NOMO-1 (cell line): ENCODE results near the gene PBX3.
A peak's percentile ranks its signal among the peaks of the same experiment; 100 is the strongest.
"Not testable (repeated sequence)": the region's sequence is repeated elsewhere in the genome, so short reads cannot be mapped to it uniquely, and the experiment has no call there.

Experiments used
- DNase-seq, 2 experiments: peaks; one replicate each; lab custom pipeline; 2025; ENCODE audit not compliant: unreplicated experiment in 2 of 2; lab: John Stamatoyannopoulos, UW

PBX3 gene

GRCh38 chr9:125774106-125774505 is 26.9 kb downstream of the PBX3 start:
- DNase-seq, result no peak

DNA sequence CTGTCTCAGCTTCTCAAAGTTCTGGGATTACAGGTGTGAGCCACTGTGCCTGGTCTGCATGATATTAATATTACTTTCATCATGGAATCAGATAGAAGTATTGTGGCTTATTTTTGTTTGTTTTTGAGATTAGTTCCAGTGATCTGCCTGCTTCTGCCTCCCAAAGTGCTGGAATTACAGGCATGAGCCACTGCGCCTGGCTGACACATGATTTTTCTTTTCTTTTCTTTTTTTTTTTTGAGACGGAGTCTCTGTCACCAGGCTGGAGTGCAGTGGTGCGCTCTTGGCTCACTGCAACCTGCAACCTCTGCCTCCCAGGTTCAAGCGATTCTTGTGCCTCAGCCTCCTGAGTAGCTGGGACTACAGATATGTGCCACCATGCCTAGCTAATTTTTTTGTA is 29.6 kb downstream of the PBX3 start:
- not testable (repeated sequence) for DNase-seq

- DNase-seq, result not testable (repeated sequence)
These were observed 31.5 kb downstream of the PBX3 start for GRCh38 chr9:125778538-125779219.

DNA sequence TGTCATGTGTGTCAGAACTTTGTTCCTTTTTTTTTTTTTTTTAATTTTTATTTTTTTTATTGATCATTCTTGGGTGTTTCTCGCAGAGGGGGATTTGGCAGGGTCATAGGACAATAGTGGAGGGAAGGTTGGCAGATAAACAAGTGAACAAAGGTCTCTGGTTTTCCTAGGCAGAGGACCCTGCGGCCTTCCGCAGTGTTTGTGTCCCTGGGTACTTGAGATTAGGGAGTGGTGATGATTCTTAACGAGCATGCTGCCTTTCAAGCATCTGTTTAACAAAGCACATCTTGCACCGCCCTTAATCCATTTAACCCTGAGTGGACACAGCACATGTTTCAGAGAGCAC is 32.0 kb downstream of the PBX3 start:
- DNase-seq, result not testable (repeated sequence)

- no peak for DNase-seq
These were observed 35.5 kb downstream of the PBX3 start for GRCh38 chr9:125782718-125783117.

DNA sequence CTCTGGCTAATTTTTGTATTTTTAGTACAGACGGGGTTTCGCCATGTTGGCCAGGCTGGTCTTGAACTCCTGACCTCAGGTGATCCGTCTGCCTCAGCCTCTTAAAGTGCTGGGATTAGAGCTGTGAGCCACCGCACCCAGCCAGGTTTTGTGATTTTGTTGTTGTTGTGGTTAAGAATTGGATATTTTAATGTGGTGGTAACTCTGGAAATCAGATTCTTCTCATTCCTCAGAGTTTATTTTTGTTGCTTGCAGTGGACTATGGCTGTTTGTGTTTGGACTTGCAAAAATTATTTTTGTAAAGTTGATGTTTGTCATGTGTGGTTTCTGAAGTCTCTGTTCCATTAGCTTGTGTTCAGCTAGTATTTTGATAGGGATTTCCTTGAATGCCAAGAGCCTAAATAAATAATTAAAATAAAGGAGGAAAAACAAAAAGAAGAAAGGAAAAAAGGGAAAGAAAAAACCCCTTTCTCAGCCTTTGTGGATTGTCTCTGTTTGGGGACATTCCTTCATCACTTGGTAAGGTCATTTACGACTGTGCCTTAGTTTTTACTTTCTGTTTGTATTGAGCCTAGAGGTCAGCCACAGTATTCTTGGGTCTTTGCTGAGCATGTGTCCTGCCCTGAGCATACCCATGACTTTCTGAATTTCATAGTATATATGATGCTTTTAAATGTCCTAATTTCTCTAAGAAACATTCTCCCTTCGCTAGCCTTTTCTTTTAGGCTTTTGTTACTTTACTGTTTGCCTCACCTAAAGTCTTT is 37.3 kb downstream of the PBX3 start:
- no peak for DNase-seq

DNA sequence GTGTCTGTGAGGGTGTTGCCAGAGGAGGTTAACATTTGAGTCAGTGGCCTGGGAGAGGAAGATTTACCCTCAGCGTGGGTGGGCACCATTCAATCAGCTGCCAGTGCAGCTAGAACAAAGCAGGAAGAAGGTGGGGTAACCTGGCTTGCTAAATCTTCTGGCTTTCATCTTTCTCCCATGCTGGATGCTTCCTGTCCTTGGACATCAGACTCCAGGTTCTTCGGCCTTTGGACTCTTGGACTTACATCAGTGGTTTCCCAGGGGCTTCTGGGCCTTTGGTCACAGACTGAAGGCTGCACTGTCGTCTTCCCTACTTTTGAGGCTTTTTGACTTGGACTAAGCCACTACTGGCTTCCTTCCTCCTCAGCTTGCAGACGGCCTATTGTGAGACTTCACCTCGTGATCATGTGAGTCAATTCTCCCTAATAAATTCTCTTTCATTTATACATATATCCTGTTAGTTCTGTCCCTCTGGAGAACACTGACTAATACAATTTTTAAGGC is 38.1 kb downstream of the PBX3 start:
- no peak for DNase-seq

DNA sequence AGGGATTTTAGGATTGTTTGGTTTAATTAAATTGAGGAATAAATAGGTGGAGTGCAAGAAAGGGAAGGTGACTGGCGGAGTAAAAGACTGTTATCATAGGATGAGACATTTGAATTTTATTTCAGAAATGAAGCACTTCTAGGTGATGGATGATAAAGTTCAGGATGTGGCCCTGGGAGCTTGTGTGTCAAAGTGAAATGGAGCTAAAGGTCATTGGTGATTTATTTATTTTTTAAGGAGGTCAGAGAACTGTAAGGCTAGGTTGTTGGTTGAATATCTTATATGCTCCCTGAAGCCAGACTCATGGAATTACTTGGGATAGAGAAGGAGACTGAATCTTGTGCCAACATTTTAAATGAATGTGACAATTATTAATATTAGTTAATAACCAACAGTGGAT is 40.5 kb downstream of the PBX3 start:
- DNase-seq, result no peak

DNA sequence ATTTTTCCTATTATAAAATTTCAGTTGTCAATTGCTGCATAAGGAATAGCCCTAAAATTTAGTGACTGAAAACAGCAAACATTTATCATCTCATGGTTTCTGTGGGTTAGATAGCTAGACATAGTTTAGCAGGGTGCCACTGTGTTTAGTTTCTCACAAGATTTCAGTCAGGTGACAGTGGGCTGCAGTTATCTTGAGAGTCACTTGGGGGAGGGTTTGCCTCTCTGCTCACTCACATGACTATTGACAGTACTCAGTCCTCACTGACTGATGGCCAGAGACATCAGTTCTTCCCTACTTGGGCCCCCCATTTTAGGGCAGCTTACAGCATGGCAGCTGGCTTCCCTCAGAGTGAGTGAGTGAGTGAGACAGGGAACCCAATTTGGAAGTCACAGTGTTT is 42.0 kb downstream of the PBX3 start:
- DNase-seq, result no peak

- no peak for DNase-seq
These were observed 47.5 kb downstream of the PBX3 start for GRCh38 chr9:125794708-125795107.

DNA sequence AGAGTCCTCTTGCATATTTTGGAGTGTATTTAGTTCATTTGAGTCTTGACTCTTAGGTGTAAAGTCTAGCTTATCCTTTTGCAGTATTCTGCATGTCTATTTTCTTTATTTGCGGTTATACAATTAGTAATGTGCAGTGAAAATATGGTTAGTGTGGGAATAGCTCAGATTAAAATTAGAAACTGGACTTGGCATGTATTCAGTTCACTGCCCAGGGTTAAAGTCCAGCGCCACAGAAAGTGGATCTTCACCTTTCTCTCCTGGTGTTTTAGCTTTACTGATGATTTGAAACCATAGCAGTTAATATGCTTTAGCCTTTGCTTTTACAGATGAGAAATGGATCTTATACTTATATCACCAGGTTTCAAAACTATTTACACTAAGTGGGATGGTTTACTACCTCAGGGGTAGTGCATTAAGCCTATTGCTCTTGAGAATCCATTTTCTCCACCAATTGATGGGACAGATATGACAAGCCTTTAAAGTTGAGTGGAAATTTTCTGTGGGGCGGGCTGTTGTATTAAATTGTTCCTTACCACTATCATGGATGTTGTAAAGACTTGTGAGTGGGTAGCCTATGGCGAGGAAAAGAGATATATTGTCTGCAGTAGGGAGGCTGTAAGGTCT is 48.9 kb downstream of the PBX3 start:
- DNase-seq, result no peak

DNA sequence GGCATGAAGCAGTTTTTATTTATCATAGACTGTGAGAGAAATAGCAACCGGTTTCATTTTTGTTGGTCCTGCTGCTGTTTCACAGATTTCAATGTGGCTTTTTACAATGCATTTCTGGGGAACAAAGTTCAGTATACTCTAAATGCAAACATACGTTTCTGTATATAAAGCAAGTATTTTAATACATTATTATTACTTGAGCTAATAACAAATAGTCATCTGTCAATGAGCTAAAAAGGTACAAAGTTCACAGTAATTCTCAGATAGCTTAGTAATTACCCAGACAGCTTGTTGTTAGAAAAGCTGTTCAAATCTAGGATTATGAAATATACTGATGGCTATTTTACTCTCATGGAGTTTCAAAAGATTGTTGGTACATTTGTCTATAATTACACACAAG is 50.8 kb downstream of the PBX3 start:
- no peak for DNase-seq

DNA sequence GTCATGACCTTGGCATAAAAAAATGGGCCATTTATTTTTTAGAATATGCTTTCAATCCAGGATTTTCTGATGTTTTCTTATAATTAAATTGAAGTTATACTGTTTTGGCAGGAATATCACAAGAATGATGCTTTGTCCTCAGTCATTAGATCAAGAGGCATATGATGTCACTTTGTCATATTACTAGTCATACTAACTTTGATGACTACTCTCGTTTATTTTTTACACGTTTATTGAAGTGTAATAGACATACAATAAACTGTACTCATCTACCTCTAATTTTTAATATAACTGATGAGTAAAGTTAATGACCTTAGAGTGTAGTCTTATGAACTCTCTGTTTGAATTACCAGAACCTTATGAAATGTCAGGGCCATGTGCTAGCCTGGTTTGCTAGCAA is 56.4 kb downstream of the PBX3 start:
- DNase-seq, result no peak

- no peak for DNase-seq
These were observed 57.9 kb downstream of the PBX3 start for GRCh38 chr9:125805057-125805456.

- no peak for DNase-seq
These were observed 58.4 kb downstream of the PBX3 start for GRCh38 chr9:125805586-125805985.

DNA sequence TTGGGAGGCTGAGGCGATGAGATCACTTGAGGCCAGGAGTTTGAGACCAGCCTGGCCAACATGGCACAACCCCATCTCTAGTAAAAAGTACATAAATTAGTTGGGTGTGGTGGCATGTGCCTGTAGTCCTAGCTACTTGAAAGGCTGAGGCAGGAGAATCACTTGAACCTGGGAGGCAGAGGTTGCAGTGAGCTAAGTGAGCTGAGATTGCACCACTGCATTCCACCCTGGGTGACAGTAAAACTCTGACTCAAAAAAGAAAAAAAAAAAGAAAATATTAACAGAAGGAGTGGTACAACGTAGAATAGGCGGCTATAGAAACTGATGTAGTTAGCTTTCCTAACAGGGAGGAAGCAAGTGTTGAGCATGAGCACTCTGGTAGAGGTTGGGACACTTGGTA is 59.9 kb downstream of the PBX3 start:
- no peak for DNase-seq

DNA sequence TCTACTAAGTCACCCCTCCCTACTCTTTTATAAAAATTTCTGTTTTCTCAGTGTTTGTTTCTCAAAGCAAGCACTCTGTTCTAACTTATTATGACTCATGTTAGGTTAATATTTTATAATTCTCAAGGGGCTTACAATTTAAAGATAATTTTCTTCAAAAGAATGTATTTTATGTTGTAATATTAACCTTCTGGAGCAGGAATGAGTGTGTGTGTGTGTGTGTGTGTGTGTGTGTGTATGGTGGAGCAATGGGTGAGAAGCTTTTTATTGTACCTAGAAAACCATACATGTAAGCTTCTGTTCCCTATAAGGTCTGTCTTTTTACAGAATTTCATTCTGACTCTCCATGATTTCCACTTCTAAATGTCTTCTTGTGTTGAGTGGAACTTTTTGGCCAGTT is 63.0 kb downstream of the PBX3 start:
- DNase-seq, result no peak

DNA sequence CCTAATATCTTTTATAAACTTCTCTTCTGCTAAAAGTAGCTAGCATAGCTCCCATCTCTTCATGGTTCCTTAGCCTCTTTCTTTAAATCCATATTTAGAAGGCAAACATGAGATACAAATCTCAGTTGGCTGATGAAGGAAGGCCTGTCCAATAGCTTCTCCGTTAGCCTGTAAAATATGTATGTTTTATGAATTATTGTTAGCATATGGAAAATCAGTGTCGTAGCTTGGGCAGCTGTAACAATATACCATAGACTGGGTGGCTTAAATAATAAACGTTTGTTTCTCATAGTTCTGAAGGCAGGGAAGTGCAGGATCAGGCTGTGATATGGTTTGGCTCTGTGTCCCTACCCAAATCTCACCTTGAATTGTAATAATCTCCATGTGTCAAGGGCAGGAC is 63.8 kb downstream of the PBX3 start:
- no peak for DNase-seq

DNA sequence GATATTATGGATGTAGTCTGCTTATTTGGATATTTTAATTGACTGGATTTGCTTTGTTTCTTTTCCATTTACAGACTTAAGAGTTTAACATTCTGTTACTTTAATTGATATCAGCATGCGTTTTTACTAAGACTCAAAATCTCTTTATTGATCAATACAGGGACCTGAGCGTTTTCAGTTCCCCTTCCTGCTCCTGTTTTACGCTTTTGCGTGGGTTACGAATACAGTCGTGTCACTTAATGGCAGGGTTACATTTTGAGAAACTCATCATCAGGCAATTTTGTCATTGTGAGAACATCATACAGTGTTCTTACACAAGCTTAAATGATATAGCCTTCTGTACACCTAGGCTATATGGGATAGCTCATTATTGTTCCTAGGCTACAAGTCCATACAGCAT is 65.2 kb downstream of the PBX3 start:
- DNase-seq, result peak in 1 of 2 experiments; percentile 41

DNA sequence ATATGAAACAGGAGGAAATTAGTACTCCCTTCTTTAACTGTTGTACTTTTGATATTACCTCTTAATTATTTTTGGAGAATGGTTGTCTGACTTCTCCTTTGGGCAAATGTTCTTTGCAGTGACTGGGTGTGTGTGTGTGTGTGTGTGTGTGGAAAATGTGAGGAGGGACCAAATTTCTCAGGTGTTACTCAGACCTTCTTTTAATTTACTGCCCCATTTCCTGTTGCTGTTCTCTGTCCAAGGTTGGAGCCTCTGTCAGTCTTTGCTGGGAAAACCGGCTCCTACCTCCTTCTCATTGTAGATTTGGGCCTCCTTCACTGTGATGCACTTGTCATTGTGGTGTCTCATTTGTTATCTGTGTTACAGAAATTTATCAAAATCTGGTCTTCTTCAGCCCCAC is 68.4 kb downstream of the PBX3 start:
- DNase-seq, result no peak

GRCh38 chr9:125816321-125816720 is 69.1 kb downstream of the PBX3 start:
- DNase-seq, result no peak
